ENCODE results near the gene FMOD.

Gene FMOD

GRCh38 chr1:203305809-203306088 lies 45.2 kb downstream of the FMOD start (continued):
- TF ChIP-seq ATF2 (tag by site-specific recombination; IDR thresholded peaks at IDR 0.05; ENCODE audit: low read depth) (no peak), KLF16 (tag by site-specific recombination; IDR thresholded peaks at IDR 0.05) (no peak), ZNF214 (tag by site-specific recombination; IDR thresholded peaks at IDR 0.05; ENCODE audit: borderline replicate concordance) (no peak), ZNF530 (tag by site-specific recombination; IDR thresholded peaks at IDR 0.05; ENCODE audit: low read depth) (no peak), ZBTB8A (tag by site-specific recombination; IDR thresholded peaks at IDR 0.05) (no peak), RBAK (tag by site-specific recombination; IDR thresholded peaks at IDR 0.05) (no peak), ZNF354C (tag by site-specific recombination; IDR thresholded peaks at IDR 0.05; ENCODE audit: borderline replicate concordance, low read depth) (no peak), KLF1 (tag by site-specific recombination; IDR thresholded peaks at IDR 0.05) (no peak)

GRCh38 chr1:203304919-203305808 lies 45.8 kb downstream of the FMOD start, which contains the start of gene BTG2:
Gene BTG2, plus strand, starts transcription at chr1:203305519. Its CDS starts 88 bp downstream, at chr1:203305607.
- H3K36me3 ChIP-seq (ENCODE audit: control insufficient read depth in 2 of 2, insufficient read depth in 1 of 2, low read length in 2 of 2): peaks cover 6 to 38% of the 10 kb centered on the region in 2 experiments; a peak in 2 of 3 replicates
- peak within 1 kb of the TSS; percentile 95 for H3K27ac ChIP-seq (ENCODE audit: extremely low read depth, low read depth, low read length)
- no peaks in the 10 kb centered on the region for H3K9me3 ChIP-seq (ENCODE audit: control insufficient read depth, insufficient read depth, low read depth, low read length)
- H3K4me3 ChIP-seq (ENCODE audit: low read depth, low read length): peak within 1 kb of the TSS; percentile 91
- ChIA-PET CTCF (interaction anchor here (0.7 to 7.0 kb wide), 3 partner anchors 22 to 77 kb away, joined by 4 to 75 read pairs (median 13); no protein-coding TSS in a partner anchor), POLR2A (interaction anchor here (0.5 to 7.8 kb wide), 13 partner anchors 11 to 183 kb away, joined by 3 to 90 read pairs (median 20); no protein-coding TSS in a partner anchor)
- H3K4me1 ChIP-seq (ENCODE audit: control insufficient read depth, insufficient read depth, low read length): peaks cover 16% of the 10 kb centered on the region; the same call in 1 of the 2 replicates
- TF ChIP-seq GLI2 (tag by site-specific recombination; IDR thresholded peaks at IDR 0.05; ENCODE audit: borderline replicate concordance, low read depth): no peak
- TF ChIP-seq AEBP2 (tag by site-specific recombination; IDR thresholded peaks at IDR 0.05; ENCODE audit: borderline replicate concordance): no peak
- TF ChIP-seq ZNF529 (tag by site-specific recombination; IDR thresholded peaks at IDR 0.05; ENCODE audit: insufficient replicate concordance): no peak
- no peak for TF ChIP-seq ZNF37A (tag by site-specific recombination; IDR thresholded peaks at IDR 0.05)
- no peak for TF ChIP-seq ZNF621 (tag by site-specific recombination; IDR thresholded peaks at IDR 0.05)
- TF ChIP-seq ZNF488 (tag by site-specific recombination; IDR thresholded peaks at IDR 0.05): no peak
- TF ChIP-seq ZBTB21 (tag by site-specific recombination; IDR thresholded peaks at IDR 0.05): no peak; the same call in none of the 2 replicates
- peak; percentile 65 for TF ChIP-seq ZFP37 (tag by site-specific recombination; IDR thresholded peaks at IDR 0.05)
- TF ChIP-seq PRDM10 (tag by site-specific recombination; IDR thresholded peaks at IDR 0.05): 0 out of 2 replicates have a peak, but pooled peaks have one; percentile 33
- TF ChIP-seq ZNF423 (tag by site-specific recombination; IDR thresholded peaks at IDR 0.05): peak; percentile 72
- no peak for TF ChIP-seq ZNF510 (tag by site-specific recombination; IDR thresholded peaks at IDR 0.05; ENCODE audit: insufficient replicate concordance)
- peak; percentile 75; the same call in 1 of the 2 replicates for TF ChIP-seq KLF16 (tag by site-specific recombination; IDR thresholded peaks at IDR 0.05)
- peak; percentile 73 for TF ChIP-seq ZNF660 (tag by site-specific recombination; IDR thresholded peaks at IDR 0.05)
- TF ChIP-seq ZNF426 (tag by site-specific recombination; IDR thresholded peaks at IDR 0.05): no peak
- TF ChIP-seq ZNF560 (tag by site-specific recombination; IDR thresholded peaks at IDR 0.05; ENCODE audit: borderline replicate concordance): no peak
- TF ChIP-seq ZNF214 (tag by site-specific recombination; IDR thresholded peaks at IDR 0.05; ENCODE audit: borderline replicate concordance): no peak
- TF ChIP-seq BCL11B (tag by site-specific recombination; IDR thresholded peaks at IDR 0.05; ENCODE audit: low read depth): no peak; the same call in 1 of the 2 replicates
- no peak for TF ChIP-seq ZNF571 (tag by site-specific recombination; IDR thresholded peaks at IDR 0.05)
- TF ChIP-seq GLI4 (tag by site-specific recombination; IDR thresholded peaks at IDR 0.05): 0 out of 2 replicates have a peak, but pooled peaks have one; percentile 63
- no peak for TF ChIP-seq ZNF221 (tag by site-specific recombination; IDR thresholded peaks at IDR 0.05; ENCODE audit: borderline replicate concordance)
